HCT116 (cell line): ENCODE results near the gene NEK1. TPM values are rescaled to one million over a fixed set of nuclear protein-coding genes. Genes with fewer than 3 reads are reported as not detected.

Experiments
- ATAC-seq: fragments of 200-7000 bp; cut with Tn5 transposase; 2 replicates; pipeline ENCODE4 v1.9.1; 2020; ENCODE audit warnings: mild to moderate bottlenecking, moderate library complexity
- BruUV-seq: library from RNA; stranded (reverse); fragments of 400-500 nt; replicated peaks from 2 replicates; lab custom pipeline; 2021; lab: Mats Ljungman, UMichigan
- CTCF ChIA-PET: fragments of 300-600 bp; sonication (Branson Sonifier 250); formaldehyde crosslinking; loops from one replicate; lab custom pipeline; 2021; ENCODE audit warnings: antibody characterized with exemption; lab: Charles Lee
- POLR2A ChIA-PET: fragments of 300-600, 350-600 bp; sonication (Branson Sonifier 250); formaldehyde crosslinking; loops from one replicate; lab custom pipeline; 2021; ENCODE audit warnings: antibody characterized with exemption; lab: Charles Lee
- RAD21 ChIA-PET, 2 experiments: fragments of 300-600 bp; sonication (Branson Sonifier 250); formaldehyde crosslinking; loops; one replicate each; lab custom pipeline; 2023; ENCODE audit warnings: low total read pairs in 2 of 2; ENCODE audit not compliant: uncharacterized antibody in 2 of 2, unreplicated experiment in 2 of 2, low non-redundant PET in 1 of 2; lab: Charles Lee
- DNase-seq: peaks from one replicate; pipeline ENCODE4 v3.0.0-alpha.2; 2010; ENCODE audit warnings: low read depth, low spot score
- H2AFZ ChIP-seq: fragments of 200-600 bp; shearing (Covaris generic), sonication (generic); 2 replicates; pipeline ENCODE4 v1.6.1; 2017; ENCODE audit warnings: low read depth, mixed run types, mixed read lengths, antibody characterized with exemption, low read length; ENCODE audit not compliant: poor library complexity, severe bottlenecking
- H3K27ac ChIP-seq: 2 replicates; pipeline ENCODE4 v1.5.1; 2012; ENCODE audit warnings: low read depth, low read length
- H3K27me3 ChIP-seq: fragments of 200-600 bp; sonication (generic); 2 replicates; pipeline ENCODE4 v1.6.1; 2016; ENCODE audit warnings: mixed run types, low read length, mixed read lengths; ENCODE audit not compliant: insufficient read depth
- H3K36me3 ChIP-seq, 2 experiments: fragments of 200-500 bp in 1 of 2; fragments of 200-600 bp in 1 of 2; sonication (Bioruptor generic) in 1 of 2; sonication (generic) in 1 of 2; 2 replicates each; pipeline versions ENCODE4 v1.5.1 to v1.6.1; 2014 to 2016; ENCODE audit warnings: low read length in 2 of 2, inconsistent platforms in 1 of 2, mixed read lengths in 1 of 2, mixed run types in 1 of 2; ENCODE audit not compliant: insufficient read depth in 2 of 2, control insufficient read depth in 1 of 2
- H3K4me1 ChIP-seq, 2 experiments: fragments of 200-600 bp in 1 of 2; sonication (generic) in 1 of 2; 2 replicates each; pipeline versions ENCODE4 v1.5.1 to v1.6.1; 2012 to 2017; ENCODE audit warnings: low read length in 2 of 2, inconsistent platforms in 1 of 2, mild to moderate bottlenecking in 1 of 2, mixed read lengths in 1 of 2, mixed run types in 1 of 2, moderate library complexity in 1 of 2; ENCODE audit not compliant: insufficient read depth in 2 of 2, control insufficient read depth in 1 of 2
- H3K4me2 ChIP-seq: fragments of 200-600 bp; sonication (generic); 2 replicates; pipeline ENCODE4 v1.6.1; 2017; ENCODE audit warnings: mixed run types, low read length, mixed read lengths
- H3K4me3 ChIP-seq, 2 experiments: fragments of 200-600 bp in 1 of 2; sonication (generic) in 1 of 2; replicated peaks in 1 of 2; 2 replicates each; pipeline ENCODE4 v1.5.1; 2011 to 2016; ENCODE audit warnings: low read length in 2 of 2, control low read depth in 1 of 2, low read depth in 1 of 2, mild to moderate bottlenecking in 1 of 2, mixed read lengths in 1 of 2, mixed run types in 1 of 2
- H3K79me2 ChIP-seq: fragments of 200-600 bp; sonication (generic); 2 replicates; pipeline ENCODE4 v1.6.1; 2017; ENCODE audit warnings: mild to moderate bottlenecking, mixed run types, low read length, moderate library complexity, mixed read lengths; ENCODE audit not compliant: insufficient read depth
- H3K9ac ChIP-seq: fragments of 200-600 bp; sonication (generic); 2 replicates; pipeline ENCODE4 v1.6.1; 2016; ENCODE audit warnings: low read length, mixed read lengths
- H3K9me2 ChIP-seq: fragments of 200-600 bp; sonication (generic), shearing (Covaris generic); 2 replicates; pipeline ENCODE4 v1.6.1; 2017; ENCODE audit warnings: mixed run types, mild to moderate bottlenecking, moderate library complexity; ENCODE audit not compliant: insufficient read depth
- H3K9me3 ChIP-seq, 2 experiments: fragments of 200-500 bp in 1 of 2; fragments of 200-600 bp in 1 of 2; sonication (Bioruptor generic) in 1 of 2; sonication (generic) in 1 of 2; 2 replicates each; pipeline ENCODE4 v1.6.1; 2014 to 2017; ENCODE audit warnings: low read length in 2 of 2, mixed read lengths in 2 of 2, inconsistent platforms in 1 of 2, low read depth in 1 of 2, mild to moderate bottlenecking in 1 of 2, mixed run types in 1 of 2, moderate library complexity in 1 of 2; ENCODE audit not compliant: control insufficient read depth in 1 of 2, insufficient read depth in 1 of 2
- H4K20me1 ChIP-seq: fragments of 200-600 bp; sonication (generic), shearing (Covaris generic); 2 replicates; pipeline ENCODE4 v1.6.1; 2017; ENCODE audit warnings: mixed run types, mild to moderate bottlenecking, moderate library complexity; ENCODE audit not compliant: insufficient read depth
- EGR1 ChIP-seq: IDR thresholded peaks from 2 replicates; pipeline ENCODE4 v1.6.1; 2012; ENCODE audit warnings: low read depth
- ELF1 ChIP-seq: IDR thresholded peaks from 2 replicates; pipeline ENCODE4 v1.6.1; 2012; ENCODE audit warnings: low read depth, borderline replicate concordance
- FOSL1 ChIP-seq: IDR thresholded peaks from 2 replicates; pipeline ENCODE4 v1.6.1; 2012; ENCODE audit warnings: low read depth
- JUND ChIP-seq: IDR thresholded peaks from 2 replicates; pipeline ENCODE4 v1.6.1; 2012
- POLR2AphosphoS5 ChIP-seq: IDR thresholded peaks from 2 replicates; pipeline ENCODE4 v1.6.1; 2011; ENCODE audit warnings: mild to moderate bottlenecking, low read depth, low read length, moderate library complexity
- SIN3A ChIP-seq: IDR thresholded peaks from 2 replicates; pipeline ENCODE4 v1.6.1; 2012; ENCODE audit warnings: low read depth
- SP1 ChIP-seq: IDR thresholded peaks from 2 replicates; pipeline ENCODE4 v1.6.1; 2012; ENCODE audit warnings: low read depth
- SRF ChIP-seq: IDR thresholded peaks from 2 replicates; pipeline ENCODE4 v1.6.1; 2012; ENCODE audit warnings: low read depth
- TCF7L2 ChIP-seq: IDR thresholded peaks from 2 replicates; pipeline ENCODE4 v1.7.0; 2011; ENCODE audit warnings: borderline replicate concordance, inconsistent platforms; ENCODE audit not compliant: insufficient read depth, insufficient read length; ENCODE audit errors: extremely low read depth
- ZFX ChIP-seq: fragments of 450-650 bp; IDR thresholded peaks from 2 replicates; pipeline ENCODE4 v1.6.1; 2017
- ZNF274 ChIP-seq: fragments of 200-500 bp; sonication (Bioruptor generic); IDR thresholded peaks from 2 replicates; pipeline ENCODE4 v1.6.1; 2014; ENCODE audit warnings: mild to moderate bottlenecking, low read depth, low read length, inconsistent platforms
- intact Hi-C: fragments of 100-400 bp; cut with micrococcal nuclease; formaldehyde crosslinking; loops from 2 replicates; pipeline ENCODE4 v1.10.0; 2022
- total RNA-seq: library from RNA; stranded (reverse); gene quantifications from one replicate; pipeline ENCODE4 v1.2.1, GENCODE V29; 2021; ENCODE audit not compliant: unreplicated experiment
- TF ChIP-seq, protein P1 (sequence below): IDR thresholded peaks from 2 replicates; pipeline ENCODE4 v1.6.1; 2012
- TF ChIP-seq, protein P2 (sequence below): IDR thresholded peaks from 2 replicates; pipeline ENCODE4 v1.6.1; 2012
- TF ChIP-seq, protein P3 (sequence below): IDR thresholded peaks from 2 replicates; pipeline ENCODE4 v1.6.1; 2011; ENCODE audit warnings: mild to moderate bottlenecking, low read length, moderate library complexity; ENCODE audit not compliant: insufficient replicate concordance; ENCODE audit errors: extremely low read depth
- TF ChIP-seq, protein P4 (sequence below): IDR thresholded peaks from 2 replicates; pipeline ENCODE4 v1.6.1; 2012; ENCODE audit warnings: low read depth

NEK1 gene
- total RNA-seq, 1 experiment from 2014 or later, result 13.3 TPM

DNA sequence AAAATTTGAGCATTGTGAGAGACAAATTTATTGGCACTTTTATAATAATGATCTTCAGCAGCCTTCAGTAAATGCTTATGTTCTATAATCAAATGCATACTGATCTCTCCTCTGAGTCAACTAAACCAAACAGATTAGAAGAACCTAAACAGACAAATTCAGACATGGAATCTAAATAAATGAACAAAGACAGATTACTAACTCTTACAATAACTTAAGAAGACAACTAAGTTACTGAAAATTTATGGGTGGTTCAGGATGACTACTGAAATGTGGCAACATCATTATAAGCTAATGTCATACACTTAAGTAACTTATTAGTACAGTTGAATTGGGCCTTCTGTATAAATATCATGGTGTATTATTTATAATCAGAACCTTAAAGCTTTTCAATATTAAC, 127.3 kb downstream of the NEK1 start:
- H3K9me3 ChIP-seq, result no peaks in the 10 kb centered on the region
- H3K4me1 ChIP-seq, result 0 out of 4 replicates have a peak, but pooled peaks cover 0 to 3% of the 10 kb centered on the region in 2 experiments
- no peak overlapping the region for H3K4me2 ChIP-seq
- TF ChIP-seq JUND (no peak), SIN3A (no peak), EGR1 (no peak)
- no peak overlapping the region for H3K9ac ChIP-seq
- no peaks in the 10 kb centered on the region for H4K20me1 ChIP-seq
- H2AFZ ChIP-seq, result no peak overlapping the region
- POLR2A ChIA-PET, result interaction anchor here (1.0 kb wide), 1 partner anchor 475 kb away, joined by 3 read pairs; the partner anchor contains the start of gene CBR4
- H3K4me3 ChIP-seq, result no peak overlapping the region
- ATAC-seq, result no peak
- RAD21 ChIA-PET, result interaction anchor here in 1 of 2 experiments (0.5 kb wide), 1 partner anchor 463 kb away, joined by 4 read pairs; no protein-coding TSS in a partner anchor
- H3K9me2 ChIP-seq, result no peaks in the 10 kb centered on the region
- H3K79me2 ChIP-seq, result no peaks in the 10 kb centered on the region
- no TSS peak for BruUV-seq
- no peaks in the 10 kb centered on the region for H3K36me3 ChIP-seq
- no peaks in the 10 kb centered on the region for H3K27me3 ChIP-seq
- H3K27ac ChIP-seq, result no peak overlapping the region
- intact Hi-C loops, result loop anchor here (5.0 to 10.0 kb wide), 3 partner anchors 218 to 770 kb away; no protein-coding TSS in a partner anchor
- DNase-seq, result no peak
- CTCF ChIA-PET, result interaction anchor here (1.1 to 1.8 kb wide), 6 partner anchors 459 to 563 kb away, joined by 3 to 10 read pairs (median 4); partner anchors contain the start of gene CBR4

DNA sequence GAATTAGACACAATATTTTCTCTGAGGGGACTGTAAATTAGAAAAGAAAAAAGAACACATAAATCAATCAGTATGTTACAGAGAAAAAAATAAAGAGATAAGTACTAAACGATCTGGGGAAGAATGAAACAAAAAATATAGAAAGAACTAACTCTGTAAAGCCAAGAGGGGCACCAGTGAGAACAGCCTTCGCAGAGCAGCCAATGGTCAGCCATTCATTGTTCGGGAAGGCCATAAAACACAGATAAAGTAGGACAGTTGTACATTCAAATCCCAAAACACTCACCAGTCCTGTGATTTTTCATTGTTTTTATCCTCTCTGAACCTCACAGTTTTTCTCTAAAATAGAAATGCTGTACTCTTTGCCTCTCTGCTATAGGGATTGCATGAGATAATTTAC, 127.9 kb downstream of the NEK1 start:
- DNase-seq (no peak), ATAC-seq (no peak)
- no TSS peak for BruUV-seq
- Histone ChIP-seq H3K36me3 (no peaks in the 10 kb centered on the region), H3K9me2 (no peaks in the 10 kb centered on the region), H3K4me1 (0 out of 4 replicates have a peak, but pooled peaks cover 0 to 3% of the 10 kb centered on the region in 2 experiments), H3K27ac (no peak overlapping the region), H4K20me1 (no peaks in the 10 kb centered on the region), H3K4me2 (no peak overlapping the region), H3K9ac (no peak overlapping the region), H3K27me3 (no peaks in the 10 kb centered on the region), H2AFZ (no peak overlapping the region), H3K9me3 (no peaks in the 10 kb centered on the region), H3K79me2 (no peaks in the 10 kb centered on the region), H3K4me3 (no peak overlapping the region)
- intact Hi-C loops, result loop anchor here (10.0 kb wide), 2 partner anchors 370 to 770 kb away; no protein-coding TSS in a partner anchor
- RAD21 ChIA-PET, result no interaction called here
- POLR2A ChIA-PET, result interaction anchor here (1.0 kb wide), 1 partner anchor 474 kb away, joined by 3 read pairs; the partner anchor contains the start of gene CBR4
- CTCF ChIA-PET, result interaction anchor here (1.3 to 1.8 kb wide), 2 partner anchors 458 to 474 kb away, joined by 4 to 10 read pairs; partner anchors contain the start of gene CBR4
- TF ChIP-seq, protein P1, sequence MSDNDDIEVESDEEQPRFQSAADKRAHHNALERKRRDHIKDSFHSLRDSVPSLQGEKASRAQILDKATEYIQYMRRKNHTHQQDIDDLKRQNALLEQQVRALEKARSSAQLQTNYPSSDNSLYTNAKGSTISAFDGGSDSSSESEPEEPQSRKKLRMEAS, result no peak
- TF ChIP-seq, protein P2, sequence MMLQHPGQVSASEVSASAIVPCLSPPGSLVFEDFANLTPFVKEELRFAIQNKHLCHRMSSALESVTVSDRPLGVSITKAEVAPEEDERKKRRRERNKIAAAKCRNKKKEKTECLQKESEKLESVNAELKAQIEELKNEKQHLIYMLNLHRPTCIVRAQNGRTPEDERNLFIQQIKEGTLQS, result no peak
- TF ChIP-seq, protein P3, sequence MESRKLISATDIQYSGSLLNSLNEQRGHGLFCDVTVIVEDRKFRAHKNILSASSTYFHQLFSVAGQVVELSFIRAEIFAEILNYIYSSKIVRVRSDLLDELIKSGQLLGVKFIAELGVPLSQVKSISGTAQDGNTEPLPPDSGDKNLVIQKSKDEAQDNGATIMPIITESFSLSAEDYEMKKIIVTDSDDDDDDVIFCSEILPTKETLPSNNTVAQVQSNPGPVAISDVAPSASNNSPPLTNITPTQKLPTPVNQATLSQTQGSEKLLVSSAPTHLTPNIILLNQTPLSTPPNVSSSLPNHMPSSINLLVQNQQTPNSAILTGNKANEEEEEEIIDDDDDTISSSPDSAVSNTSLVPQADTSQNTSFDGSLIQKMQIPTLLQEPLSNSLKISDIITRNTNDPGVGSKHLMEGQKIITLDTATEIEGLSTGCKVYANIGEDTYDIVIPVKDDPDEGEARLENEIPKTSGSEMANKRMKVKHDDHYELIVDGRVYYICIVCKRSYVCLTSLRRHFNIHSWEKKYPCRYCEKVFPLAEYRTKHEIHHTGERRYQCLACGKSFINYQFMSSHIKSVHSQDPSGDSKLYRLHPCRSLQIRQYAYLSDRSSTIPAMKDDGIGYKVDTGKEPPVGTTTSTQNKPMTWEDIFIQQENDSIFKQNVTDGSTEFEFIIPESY, result no peak
- TF ChIP-seq FOSL1 (no peak), POLR2AphosphoS5 (no peak), ZNF274 (no peak), ELF1 (no peak), ZFX (no peak), SP1 (no peak), SRF (no peak), TCF7L2 (no peak)
- TF ChIP-seq, protein P4, sequence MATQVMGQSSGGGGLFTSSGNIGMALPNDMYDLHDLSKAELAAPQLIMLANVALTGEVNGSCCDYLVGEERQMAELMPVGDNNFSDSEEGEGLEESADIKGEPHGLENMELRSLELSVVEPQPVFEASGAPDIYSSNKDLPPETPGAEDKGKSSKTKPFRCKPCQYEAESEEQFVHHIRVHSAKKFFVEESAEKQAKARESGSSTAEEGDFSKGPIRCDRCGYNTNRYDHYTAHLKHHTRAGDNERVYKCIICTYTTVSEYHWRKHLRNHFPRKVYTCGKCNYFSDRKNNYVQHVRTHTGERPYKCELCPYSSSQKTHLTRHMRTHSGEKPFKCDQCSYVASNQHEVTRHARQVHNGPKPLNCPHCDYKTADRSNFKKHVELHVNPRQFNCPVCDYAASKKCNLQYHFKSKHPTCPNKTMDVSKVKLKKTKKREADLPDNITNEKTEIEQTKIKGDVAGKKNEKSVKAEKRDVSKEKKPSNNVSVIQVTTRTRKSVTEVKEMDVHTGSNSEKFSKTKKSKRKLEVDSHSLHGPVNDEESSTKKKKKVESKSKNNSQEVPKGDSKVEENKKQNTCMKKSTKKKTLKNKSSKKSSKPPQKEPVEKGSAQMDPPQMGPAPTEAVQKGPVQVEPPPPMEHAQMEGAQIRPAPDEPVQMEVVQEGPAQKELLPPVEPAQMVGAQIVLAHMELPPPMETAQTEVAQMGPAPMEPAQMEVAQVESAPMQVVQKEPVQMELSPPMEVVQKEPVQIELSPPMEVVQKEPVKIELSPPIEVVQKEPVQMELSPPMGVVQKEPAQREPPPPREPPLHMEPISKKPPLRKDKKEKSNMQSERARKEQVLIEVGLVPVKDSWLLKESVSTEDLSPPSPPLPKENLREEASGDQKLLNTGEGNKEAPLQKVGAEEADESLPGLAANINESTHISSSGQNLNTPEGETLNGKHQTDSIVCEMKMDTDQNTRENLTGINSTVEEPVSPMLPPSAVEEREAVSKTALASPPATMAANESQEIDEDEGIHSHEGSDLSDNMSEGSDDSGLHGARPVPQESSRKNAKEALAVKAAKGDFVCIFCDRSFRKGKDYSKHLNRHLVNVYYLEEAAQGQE, result no peak
